Activated CD8-positive, alpha-beta memory T cell treated with anti-CD3 and anti-CD28 coated beads, Interleukin-2, amount 50 U/mL, for 24 hours (primary cell): ENCODE data around the gene LRRFIP2.

Source experiments
- DNase-seq: peaks from one replicate; pipeline ENCODE4 v3.0.0-alpha.2; 2020; ENCODE audit errors: extremely low read depth

LRRFIP2 gene

GRCh38 chr3:37117548-37117947 lies 56.8 kb downstream of the LRRFIP2 start:
- DNase-seq: no peak

- DNase-seq: no peak
Observed at GRCh38 chr3:37116998-37117397, 57.4 kb downstream of the LRRFIP2 start.

DNA sequence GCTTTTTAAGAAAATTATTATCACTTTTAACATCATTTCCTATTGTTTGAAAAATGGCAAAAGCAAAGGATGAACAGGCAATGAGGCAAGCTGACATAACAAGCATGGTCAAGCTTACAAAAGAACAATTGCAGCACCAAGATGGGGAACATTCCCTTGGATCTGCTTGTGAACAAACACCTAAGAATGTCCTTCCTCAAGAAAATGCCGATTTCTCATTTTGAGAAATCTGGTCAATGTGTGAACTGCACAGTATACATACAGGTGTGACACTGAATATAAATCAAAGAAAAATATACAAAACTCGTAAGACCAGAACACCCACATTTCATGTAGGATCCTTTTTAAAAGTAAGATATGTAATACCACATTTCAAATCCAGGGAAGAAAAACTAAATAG lies 58.9 kb downstream of the LRRFIP2 start:
- DNase-seq: no peak

GRCh38 chr3:37114251-37115145 lies 59.9 kb downstream of the LRRFIP2 start:
- no peak for DNase-seq

GRCh38 chr3:37112987-37113386 lies 61.4 kb downstream of the LRRFIP2 start:
- no peak for DNase-seq

GRCh38 chr3:37111199-37111598 lies 63.2 kb downstream of the LRRFIP2 start:
- DNase-seq: no peak

DNA sequence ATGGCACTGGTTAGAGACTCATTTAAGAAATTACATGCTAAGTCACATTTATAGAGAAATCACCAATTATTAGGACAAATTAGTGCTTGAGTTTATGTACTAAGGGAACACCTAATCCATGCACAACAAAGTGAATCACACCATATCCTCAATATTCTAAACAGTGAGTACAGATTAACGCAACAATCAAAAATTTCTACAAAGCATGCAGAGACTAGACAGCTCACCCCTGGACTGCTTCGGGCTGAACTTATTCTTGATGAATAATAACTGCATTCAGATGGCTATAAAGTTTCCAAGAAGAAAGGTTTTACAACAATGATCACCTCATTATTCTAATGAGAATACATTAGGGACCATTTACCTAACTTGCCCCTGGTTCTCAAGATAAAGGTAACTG lies 66.5 kb downstream of the LRRFIP2 start:
- no peak for DNase-seq

DNA sequence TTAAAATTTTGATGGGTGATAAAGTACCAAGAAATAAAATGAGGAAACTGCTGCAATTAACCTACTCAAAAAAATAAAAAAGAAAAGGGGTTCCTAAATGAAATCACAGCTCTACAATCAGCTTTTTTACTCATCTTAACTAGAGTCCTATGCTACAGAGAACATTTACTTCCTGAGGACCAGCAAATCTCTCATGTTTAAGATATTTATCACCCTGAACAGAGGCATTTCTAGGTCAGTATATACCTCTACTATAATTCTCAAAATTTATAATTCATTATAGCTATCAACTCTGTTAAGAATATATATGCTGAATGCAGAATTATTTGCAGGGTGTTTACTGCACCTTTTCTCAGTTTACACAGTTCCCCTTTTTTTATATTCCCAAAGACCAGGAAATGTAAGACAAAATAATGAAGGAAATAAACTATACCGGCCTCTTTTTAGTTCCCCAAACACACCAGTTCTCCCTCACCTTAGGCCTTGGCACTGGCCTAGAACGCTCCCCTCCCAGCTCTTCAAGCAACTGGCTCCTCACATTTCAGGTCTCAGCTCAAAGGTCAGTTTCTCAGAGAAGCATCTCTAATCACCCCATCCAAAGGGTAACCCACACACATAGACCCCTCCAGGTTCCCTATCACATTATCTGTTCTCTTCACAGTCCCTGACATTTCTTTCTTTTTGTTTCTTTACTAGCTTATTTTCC lies 71.1 kb downstream of the LRRFIP2 start:
- no peak for DNase-seq

DNA sequence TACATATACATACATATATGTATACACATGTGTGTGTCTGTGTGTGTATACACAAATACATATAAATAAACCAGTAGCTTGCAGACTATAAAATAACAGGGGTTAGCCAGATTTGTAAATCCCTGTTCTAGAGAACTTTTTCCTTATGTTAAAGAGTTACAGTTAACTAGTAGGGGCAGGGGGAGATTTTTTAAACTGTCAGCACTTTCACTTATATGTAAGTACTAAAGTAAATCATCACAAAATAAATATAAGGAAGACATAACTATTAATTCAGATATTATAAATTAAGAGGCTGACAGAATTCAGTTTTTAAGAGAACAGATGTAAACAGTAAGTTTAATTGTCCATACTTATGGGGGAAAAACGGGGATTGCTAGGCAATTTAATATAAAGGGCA lies 74.0 kb downstream of the LRRFIP2 start:
- DNase-seq: no peak

GRCh38 chr3:37099469-37099868 lies 74.9 kb downstream of the LRRFIP2 start:
- no peak for DNase-seq

- DNase-seq: no peak
Observed at GRCh38 chr3:37098884-37099283, 75.5 kb downstream of the LRRFIP2 start.

DNA sequence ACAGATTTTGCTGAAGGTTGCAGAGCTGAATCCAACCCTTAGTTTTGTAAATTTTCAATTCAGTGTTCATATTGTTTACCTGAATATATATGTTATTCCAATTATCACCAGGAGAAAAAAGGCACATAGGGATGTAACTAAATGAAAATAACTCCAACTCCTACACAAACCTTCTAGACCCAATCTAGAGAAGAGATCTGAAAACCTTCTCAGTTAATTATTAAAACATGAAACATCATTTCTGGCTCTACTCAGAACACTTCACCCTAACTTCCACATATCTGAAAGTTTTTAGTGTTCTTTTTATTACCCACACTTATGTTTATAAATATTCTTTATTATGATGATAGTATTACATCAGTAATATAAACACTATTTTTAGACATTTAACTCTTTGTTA lies 76.6 kb downstream of the LRRFIP2 start:
- no peak for DNase-seq

DNA sequence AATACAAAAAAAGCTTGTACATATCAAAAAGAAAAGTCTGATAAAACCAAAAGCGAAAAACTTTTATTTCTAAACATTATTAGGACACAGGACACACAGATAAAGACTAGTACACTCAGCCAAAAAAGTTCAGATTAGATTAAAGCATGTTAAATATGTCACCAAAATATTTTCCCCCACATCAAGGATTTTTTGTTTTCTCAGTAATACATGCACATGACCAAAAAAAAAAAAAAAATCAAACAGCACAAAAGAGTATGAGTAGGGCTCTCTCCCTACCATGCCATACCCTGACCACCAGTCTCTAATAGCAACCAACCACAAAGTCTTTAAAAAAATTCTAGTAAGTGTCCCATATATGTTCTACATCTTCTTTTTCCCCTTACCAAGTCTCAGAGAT lies 77.4 kb downstream of the LRRFIP2 start:
- DNase-seq: no peak

DNA sequence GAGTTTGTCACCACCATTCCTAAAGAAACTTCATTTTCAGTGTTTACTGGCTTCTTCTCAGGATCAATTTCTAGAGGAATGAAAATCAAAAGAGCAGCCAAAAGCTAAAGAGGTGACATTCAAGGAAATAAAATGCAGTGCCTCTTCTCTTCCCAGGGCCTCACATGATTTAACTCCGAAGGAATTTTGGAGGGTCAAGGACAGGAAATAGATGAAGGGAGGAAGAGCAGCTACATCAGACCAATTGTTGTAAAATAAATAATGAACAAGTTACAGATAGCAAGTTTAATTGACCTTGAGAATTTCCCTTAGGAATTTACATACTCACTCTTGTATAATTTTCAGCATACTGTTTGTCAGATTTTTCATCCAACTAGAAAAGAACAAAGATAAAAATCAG lies 78.1 kb downstream of the LRRFIP2 start:
- no peak for DNase-seq

DNA sequence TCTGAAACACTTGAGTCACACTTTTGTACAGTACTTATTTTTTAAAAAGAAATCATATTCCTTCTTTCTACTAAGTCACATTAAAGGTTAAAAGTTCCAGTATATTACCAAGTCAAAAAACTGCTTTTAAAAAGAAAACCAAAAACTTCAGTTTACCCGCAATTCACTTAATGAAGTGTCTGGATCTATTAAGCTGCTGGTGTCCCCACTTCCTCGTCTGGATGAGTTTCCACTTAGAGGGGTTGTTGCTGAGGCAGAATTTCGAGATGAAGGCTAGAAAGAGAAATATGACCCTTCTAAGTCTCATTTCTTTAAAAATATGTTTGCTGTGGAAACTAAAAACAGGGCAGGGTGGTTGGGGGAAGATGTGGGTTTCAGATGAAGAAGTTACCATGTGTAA lies 79.7 kb downstream of the LRRFIP2 start:
- DNase-seq: no peak

DNA sequence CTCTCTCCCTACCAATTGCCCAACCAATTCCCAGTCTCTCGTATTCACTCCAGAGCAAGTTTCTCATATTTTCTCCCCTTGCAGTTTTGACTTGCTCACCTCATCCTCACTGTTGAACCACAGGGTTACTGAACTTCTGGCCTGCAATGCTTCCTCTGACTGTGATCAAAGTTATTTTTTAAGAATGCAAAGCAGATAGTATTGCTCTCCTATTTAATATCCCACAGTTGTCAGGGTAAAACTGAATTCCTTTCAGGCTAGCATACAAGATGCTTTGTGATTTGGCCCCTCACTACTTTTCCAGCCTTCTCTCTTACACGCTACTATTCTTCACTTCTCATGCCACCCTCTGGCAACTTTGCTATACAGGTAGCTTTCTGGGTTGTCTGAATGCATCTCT lies 80.9 kb downstream of the LRRFIP2 start:
- no peak for DNase-seq

- DNase-seq: no peak
Observed at GRCh38 chr3:37092484-37092883, 81.9 kb downstream of the LRRFIP2 start.

DNA sequence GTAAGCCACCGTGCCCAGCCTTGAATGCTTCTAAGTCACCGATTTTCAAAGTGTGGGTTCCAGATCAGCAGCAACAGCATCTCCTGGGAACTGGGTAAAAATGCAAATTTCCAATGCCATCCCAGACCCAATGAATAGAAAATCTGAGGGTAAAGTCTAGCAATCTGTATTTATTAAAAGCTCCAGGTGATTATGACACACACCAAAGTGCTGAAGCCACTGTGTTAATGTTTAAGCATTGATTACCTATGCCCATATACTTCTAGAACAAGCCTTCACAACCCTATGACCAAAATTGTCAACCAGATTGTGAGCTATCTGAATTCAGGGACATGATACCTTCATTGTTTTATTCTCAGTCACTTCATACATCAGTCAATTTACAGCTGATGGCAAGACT lies 86.5 kb downstream of the LRRFIP2 start:
- no peak for DNase-seq

DNA sequence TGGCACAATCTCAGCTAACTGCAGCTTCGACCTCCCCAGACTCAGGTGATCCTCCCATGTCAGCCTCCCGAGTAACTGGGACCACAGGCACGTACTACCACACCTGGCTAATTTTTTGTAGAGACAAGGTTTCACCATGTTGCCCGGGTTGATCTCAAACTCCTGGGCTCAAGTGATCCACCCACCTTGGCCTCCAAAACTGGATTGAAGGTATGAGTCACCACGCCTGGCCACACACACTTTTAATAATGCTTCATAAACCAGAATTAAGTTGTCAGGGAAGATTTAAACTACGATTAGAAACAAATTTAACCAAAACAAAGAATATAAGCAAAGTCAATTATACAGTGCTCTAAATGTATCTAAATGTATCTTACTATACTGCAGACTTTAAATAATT lies 87.5 kb downstream of the LRRFIP2 start:
- no peak for DNase-seq

GRCh38 chr3:37082317-37082716 lies 92.1 kb downstream of the LRRFIP2 start:
- no peak for DNase-seq

- DNase-seq: no peak
Observed at GRCh38 chr3:37075955-37076354, 98.4 kb downstream of the LRRFIP2 start.

GRCh38 chr3:37074178-37074577 lies 100.2 kb downstream of the LRRFIP2 start:
- DNase-seq: no peak

DNA sequence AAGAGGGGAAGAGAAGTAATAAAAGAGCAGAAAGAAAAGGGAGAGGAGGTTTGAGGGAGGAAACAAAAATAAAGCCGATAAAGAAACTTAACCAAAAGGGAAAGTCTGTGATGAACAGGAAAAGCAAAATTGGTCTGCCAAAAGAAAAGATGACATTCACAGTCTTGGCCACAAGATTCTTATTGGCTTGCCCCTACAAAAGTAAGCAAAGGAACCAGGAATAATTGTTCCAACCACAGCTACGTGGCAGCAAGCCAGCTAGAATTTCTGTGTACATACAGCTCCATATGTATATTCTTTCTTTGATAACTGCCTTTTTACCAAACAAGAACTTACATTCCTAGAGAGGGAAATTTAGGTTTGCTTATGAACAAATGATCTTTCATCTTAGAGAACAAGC lies 101.5 kb downstream of the LRRFIP2 start:
- DNase-seq: no peak
